Measurements from ENCODE around the gene ZDHHC8. TPM values are rescaled to one million over a fixed set of nuclear protein-coding genes. Genes with fewer than 3 reads are reported as not detected.

The ZDHHC8 gene
- total RNA-seq, 1 experiment from 2014 or later = 51.7 TPM

DNA sequence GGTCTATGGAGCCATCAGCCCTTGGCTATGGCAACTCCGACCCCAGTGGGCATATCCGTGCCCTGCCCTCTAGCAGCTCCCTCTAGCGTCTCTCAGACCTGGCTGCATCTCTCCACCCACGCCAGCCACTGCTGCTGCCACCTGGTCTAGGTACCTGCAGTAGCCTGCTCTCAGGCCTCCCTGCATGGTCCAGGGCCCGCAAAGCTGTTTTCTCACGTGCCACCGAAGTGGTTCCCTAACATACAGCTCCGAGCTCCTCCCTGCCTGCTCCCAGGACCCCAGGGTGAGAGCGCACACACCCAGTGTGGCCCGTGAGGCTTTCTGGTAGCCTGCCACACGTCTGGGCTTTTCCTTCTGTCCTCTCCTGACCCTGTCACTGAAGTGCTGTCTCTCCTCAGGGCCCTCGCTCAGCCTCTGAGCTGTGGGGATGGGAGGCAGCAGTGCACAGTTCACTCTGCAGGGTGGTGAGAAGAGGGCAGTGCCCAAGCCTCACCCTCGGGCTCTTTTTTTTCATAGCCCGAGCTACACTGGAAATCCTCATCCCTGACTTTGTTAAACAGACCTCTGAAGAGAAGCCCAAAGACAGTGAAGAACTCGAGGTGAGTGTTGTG lies 37.3 kb upstream of the ZDHHC8 start:
- H3K4me1 ChIP-seq (ENCODE audit: insufficient read depth, low read length) = no peaks in the 10 kb centered on the region

More for the DNA sequence above, 37.3 kb upstream of the ZDHHC8 start:
- no peak for DNase-seq
- no peaks in the 10 kb centered on the region for H4K20me1 ChIP-seq (ENCODE audit: control insufficient read depth, insufficient read depth, insufficient read length)
- no peak overlapping the region for H3K23ac ChIP-seq (ENCODE audit: insufficient read length, low read depth, low read length)
- peaks cover 82 to 100% (median 98%) of the 10 kb centered on the region in 3 experiments for H3K36me3 Mint-ChIP-seq (ENCODE audit: insufficient read depth in 1 of 3, low read depth in 3 of 3)
- no peak overlapping the region for H3K27ac ChIP-seq (ENCODE audit: insufficient read length, low read depth, low read length)
- H3K4me1 Mint-ChIP-seq = peaks cover 0 to 4% of the 10 kb centered on the region in 2 experiments; a peak in 1 of 4 replicates
- no peaks in the 10 kb centered on the region; the same call in 1 of the 2 replicates for H3K27me3 Mint-ChIP-seq (ENCODE audit: low read depth)
- H2BK5ac ChIP-seq (ENCODE audit: insufficient read length, low read length) = no peak overlapping the region
- H4K91ac ChIP-seq (ENCODE audit: insufficient read length, low read depth, low read length) = no peak overlapping the region
- no peaks in the 10 kb centered on the region for H3K23me2 ChIP-seq (ENCODE audit: insufficient read length, low read depth, low read length, poor library complexity, severe bottlenecking)
- H3K14ac ChIP-seq (ENCODE audit: insufficient read depth, low read length) = no peak overlapping the region
- H3T11ph ChIP-seq (ENCODE audit: low read length) = no peak overlapping the region
- WGBS (ENCODE audit: extremely low coverage, insufficient read length, low lambda C conversion rate) = no CpG with 5 or more reads among the region's 15 CpGs
- no peak overlapping the region for H3K27ac Mint-ChIP-seq
- H3K4me2 ChIP-seq (ENCODE audit: insufficient read depth, insufficient read length, low read length) = no peak overlapping the region
- no peak overlapping the region for H3K18ac ChIP-seq (ENCODE audit: insufficient read length, low read depth, low read length)
- no peak overlapping the region; a peak in 1 of 5 replicates for H3K4me3 Mint-ChIP-seq
- no peak overlapping the region for H2AFZ ChIP-seq (ENCODE audit: low read length)
- no peak overlapping the region for H2BK20ac ChIP-seq (ENCODE audit: low read depth, low read length, poor library complexity, severe bottlenecking)
- no peak overlapping the region for H4K5ac ChIP-seq (ENCODE audit: insufficient read length, low read depth, low read length)
- H3K9me3 ChIP-seq (ENCODE audit: control insufficient read depth, low read depth, low read length) = no peaks in the 10 kb centered on the region
- no peak for TF ChIP-seq CTCF (conservative IDR thresholded peaks at IDR 0.05)
- H4K8ac ChIP-seq (replicated peaks; ENCODE audit: insufficient read length, low read depth, low read length) = no peak overlapping the region
- no peak overlapping the region for H2BK15ac ChIP-seq (ENCODE audit: low read depth, low read length)
- no peak overlapping the region for H2BK120ac ChIP-seq (ENCODE audit: low read depth, low read length, poor library complexity, severe bottlenecking)
- no peaks in the 10 kb centered on the region for H3K79me2 ChIP-seq (ENCODE audit: insufficient read depth, low read length)
- H3K79me1 ChIP-seq (ENCODE audit: insufficient read depth, low read depth, low read length, poor library complexity, severe bottlenecking) = peaks cover 2% of the 10 kb centered on the region
- no peak overlapping the region for H3K4ac ChIP-seq (ENCODE audit: low read depth, low read length)
- H3K9me3 Mint-ChIP-seq = no peaks in the 10 kb centered on the region
- no peak overlapping the region for H3K56ac ChIP-seq (ENCODE audit: insufficient read length, low read depth, low read length)
- no peak overlapping the region for H2BK12ac ChIP-seq (ENCODE audit: insufficient read length, low read depth, low read length)
- no peaks in the 10 kb centered on the region for H3K27me3 ChIP-seq (ENCODE audit: insufficient read depth, low read length)
- no peak overlapping the region for H2AK5ac ChIP-seq (ENCODE audit: insufficient read length, low read length)
- no peak overlapping the region for H3K9ac ChIP-seq (ENCODE audit: extremely low read depth, insufficient read length, low read length)
